Activated CD8-positive, alpha-beta memory T cell treated with anti-CD3 and anti-CD28 coated beads, Interleukin-2, amount 50 U/mL, for 48 hours (primary cell): ENCODE measurements around the gene METTL22.

ENCODE experiments used
- DNase-seq: peaks from one replicate; pipeline ENCODE4 v3.0.0-alpha.2; 2020

The METTL22 gene

DNA sequence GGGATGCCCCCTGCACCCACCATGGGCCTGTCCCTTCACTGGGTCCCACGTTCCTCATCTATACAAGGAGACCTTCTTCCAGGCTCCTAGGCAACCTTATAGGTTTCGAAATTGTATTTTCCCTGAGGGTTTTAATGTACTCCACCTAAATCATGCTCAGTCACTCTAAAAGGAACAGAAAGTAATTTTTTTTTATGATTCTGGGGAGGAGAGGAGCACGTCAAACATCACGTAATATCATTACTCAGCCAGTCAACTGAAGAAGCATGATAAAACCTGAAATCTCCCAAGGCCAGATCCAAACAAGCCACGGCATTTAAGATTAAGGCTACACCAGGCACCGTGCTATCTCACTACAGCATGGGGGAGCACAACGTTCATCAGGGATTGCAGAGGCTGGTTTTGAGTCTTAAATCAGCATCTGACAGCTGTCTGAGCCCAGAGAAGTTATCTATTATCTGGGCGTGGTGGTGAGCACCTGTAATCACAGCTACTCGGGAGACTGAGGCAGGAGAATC lies 27.3 kb upstream of the METTL22 start:
- DNase-seq, result no peak

DNA sequence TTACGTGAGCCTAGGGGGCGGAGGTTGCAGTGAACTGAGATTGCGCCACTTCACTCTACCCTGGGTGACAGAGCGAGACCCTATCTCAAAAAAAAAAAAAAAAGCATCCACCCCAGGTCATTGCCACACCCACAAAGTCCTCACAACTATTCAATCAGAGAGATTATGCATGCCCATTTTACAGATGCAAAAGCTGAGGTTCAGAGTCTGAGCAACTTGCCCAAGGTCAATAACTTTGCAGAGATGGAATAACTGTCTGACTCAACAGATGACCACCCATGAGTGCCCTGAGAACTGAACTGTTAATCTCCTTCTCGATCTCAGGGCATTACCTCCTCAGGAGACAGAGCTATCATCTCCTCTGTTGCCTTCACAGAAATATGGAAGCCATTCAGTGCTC lies 25.7 kb upstream of the METTL22 start:
- DNase-seq, result no peak

- DNase-seq, result no peak
Observed at GRCh38 chr16:8596581-8596980, 24.9 kb upstream of the METTL22 start.

DNA sequence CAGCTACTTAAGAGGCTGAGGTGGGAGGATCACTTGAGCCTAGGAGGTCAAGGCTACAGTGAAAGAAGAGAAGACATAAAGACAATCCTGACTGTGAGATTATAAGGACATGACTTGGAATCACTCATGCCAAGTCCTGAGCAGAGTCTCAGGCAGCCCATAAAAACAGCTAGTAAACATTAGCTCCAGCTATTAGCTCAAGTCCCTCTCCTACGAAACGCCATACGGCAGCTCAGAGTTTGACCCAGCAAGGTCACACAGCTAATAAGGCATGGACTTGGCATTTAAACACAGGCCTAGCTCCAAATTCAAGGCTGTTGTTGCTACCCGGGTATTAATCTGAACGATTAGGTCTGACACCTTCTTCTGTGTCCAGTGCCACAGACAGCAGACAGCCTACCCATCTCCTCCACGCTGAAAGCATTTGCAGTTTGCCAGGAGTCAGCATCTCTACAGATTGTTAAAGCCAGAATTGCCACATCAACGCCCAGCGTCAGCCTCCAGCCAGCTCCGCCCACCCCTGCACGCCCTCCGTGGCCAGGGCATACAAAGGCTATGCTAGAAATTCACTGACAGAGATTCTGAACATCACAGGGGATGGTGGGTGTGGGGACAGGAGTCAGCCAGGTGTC lies 21.2 kb upstream of the METTL22 start:
- DNase-seq, result no peak

DNA sequence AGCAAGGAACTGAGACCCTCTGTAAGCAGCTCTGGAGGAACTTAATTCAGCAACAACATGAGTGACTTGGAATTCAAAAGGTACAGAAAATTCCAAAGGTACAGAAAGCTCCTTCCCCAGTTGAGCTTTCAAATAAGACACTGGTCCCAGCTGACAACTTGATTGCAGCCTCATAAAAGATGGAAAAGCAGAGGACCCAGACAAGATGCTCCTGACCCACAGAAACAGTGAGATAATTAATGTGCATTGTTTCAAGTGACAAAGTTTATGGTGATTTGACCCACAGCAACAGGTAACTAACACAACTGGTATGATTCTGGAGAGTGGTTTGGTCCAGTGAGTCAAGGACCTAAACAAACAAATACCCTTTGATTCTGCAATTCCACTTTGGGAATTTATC lies 15.9 kb upstream of the METTL22 start:
- DNase-seq, result no peak

DNA sequence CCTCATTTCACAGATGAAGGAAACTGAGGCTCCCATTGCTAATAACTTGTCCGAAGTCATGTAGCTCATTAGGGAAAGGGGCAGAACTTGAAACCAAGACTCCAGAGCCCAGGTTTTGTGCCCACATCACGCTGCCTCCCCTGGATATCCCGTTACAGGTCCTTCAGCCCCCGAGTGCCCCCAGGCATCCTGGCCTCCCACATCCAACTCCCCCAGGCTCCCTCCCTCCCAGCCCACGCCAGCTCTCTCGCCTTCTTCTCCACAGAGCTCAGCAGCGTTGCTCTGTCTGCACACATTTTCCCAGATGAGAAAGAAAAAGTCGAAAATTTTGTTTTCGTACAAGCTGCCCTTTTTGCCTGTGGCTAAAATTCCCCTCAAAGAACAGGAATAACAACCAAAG lies 14.3 kb upstream of the METTL22 start:
- no peak for DNase-seq

GRCh38 chr16:8611122-8611521 lies 10.4 kb upstream of the METTL22 start:
- DNase-seq, result no peak

GRCh38 chr16:8611886-8612600 lies 9.5 kb upstream of the METTL22 start:
- DNase-seq, result no peak

DNA sequence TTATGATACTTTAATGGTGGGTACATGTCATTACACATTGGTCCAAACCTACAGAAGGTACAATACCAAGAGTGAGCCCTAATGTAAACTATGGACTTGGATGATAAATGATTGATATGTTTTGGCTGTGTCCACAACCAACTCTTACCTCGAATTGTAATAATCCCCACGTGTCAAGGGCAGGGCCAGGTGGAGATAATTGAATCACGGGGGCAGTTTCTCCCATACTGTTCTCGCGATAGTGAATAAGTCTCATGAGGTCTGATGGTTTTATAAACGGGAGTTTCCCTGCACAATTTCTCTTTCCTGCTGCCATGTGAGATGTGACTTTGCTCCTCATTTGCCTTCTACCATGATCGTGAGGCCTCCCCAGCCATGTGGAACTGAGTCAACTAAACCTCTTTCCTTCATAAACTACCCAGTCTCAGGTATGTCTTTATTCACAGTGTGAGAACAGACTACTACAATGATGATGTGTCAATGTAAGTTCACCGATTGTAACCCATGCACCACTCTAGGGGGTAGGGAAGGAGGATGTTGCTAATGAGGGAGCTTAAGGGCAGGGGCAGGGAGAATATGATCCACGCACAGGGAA lies 7.0 kb upstream of the METTL22 start:
- DNase-seq, result no peak

GRCh38 chr16:8619671-8620370 lies 1.7 kb upstream of the METTL22 start:
- no peak for DNase-seq

- DNase-seq, result no peak
Observed at GRCh38 chr16:8620535-8620934, 963 bp upstream of the METTL22 start.

DNA sequence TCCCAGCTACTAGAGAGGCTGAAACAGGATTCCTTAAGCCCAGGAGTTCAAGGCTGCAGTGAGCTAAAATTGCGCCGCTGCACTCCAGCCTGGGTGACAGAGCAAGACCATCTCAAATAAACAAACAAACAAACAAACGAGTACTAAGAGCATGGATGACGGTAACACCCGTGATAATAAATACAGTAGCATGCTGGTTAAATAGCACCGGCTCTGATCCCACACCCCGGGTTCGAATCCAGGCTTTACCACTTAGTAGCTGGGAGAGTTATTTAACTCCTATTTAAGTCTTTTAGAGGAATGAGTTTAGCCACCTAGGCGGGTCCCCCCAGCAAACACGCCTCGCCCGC lies 301 bp upstream of the METTL22 start:
- DNase-seq, result no peak

DNA sequence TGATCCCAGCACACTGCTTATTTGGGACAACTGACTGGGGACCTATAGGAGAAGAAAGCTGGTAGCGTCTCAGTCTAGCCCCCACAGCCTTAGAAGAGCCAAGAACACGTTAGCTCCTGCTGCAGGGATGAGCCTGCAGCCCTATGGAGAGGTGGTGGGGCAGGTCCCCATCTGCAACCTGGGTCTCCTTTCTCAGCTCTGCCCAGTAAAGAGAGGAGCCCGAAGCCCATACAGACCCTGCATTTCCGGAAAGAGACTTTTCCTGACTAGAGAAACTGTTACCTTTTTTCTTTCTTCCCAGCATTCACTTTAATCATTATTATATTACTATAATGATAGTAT lies 788 bp downstream of the METTL22 start:
- no peak for DNase-seq

DNA sequence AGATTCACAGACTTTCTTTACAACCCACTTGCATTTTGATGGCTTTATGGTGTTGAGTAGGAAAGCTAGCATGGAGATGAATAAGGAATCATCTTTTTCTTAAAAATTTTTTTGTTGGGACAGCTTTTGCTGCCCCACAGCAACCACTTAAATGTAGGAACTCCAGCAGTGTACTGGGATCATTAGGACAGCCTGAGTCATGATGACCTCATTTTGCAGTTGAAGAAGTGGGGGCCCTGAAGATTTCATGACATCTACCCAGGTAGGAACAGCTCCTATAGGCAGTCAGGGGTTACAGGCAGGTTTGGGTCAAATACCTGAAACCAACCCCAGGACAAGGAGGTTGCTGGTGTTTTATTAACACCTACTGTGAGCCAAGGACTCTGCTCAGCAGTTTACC lies 2.1 kb downstream of the METTL22 start:
- no peak for DNase-seq

DNA sequence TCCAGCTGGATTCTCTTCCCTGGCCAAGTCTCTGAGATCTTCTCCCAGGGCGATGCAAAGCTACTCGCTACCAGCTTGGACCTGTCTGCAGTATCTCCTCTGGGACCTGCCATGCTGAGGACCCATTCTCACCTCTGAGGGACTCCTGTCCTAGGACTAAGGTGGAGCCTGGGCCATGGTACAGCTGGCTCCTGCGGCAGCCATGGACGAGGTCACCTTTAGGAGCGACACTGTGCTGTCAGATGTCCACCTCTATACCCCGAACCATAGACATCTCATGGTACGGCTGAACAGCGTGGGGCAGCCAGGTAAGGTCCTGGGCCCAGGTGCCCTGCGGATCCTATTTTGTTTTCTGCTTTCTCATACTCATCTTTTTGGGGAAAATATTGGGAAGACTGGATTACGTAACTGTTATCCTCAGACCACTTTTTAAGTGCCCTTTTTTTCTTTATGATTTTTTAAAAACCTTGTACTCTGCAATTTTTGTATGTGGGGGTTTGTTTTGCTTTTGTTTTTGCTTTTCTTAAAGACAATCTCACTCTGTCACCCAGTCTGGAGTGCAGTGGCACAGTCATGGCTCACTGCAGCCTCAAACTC lies 4.1 kb downstream of the METTL22 start:
- DNase-seq, result no peak

DNA sequence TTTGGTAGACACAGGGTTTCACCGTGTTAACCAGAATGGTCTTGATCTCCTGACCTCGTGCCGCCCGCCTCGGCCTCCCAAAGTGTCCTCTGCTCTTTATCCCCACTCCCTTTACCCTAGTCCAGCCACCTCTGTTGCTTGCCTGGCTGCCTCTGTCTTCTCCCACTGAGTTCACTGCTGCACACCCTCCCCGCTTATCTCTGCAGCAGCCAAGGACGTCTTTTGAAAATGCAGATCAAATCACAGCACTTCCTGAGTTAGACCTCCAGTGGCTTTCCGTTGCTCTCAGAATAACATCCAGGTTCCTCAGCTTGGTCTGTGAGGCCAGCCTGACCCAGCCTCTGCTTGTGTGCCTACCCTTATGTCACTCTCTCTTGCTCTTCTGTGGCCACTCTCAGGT lies 5.4 kb downstream of the METTL22 start:
- DNase-seq, result no peak

GRCh38 chr16:8627456-8627855 lies 6.0 kb downstream of the METTL22 start:
- no peak for DNase-seq

DNA sequence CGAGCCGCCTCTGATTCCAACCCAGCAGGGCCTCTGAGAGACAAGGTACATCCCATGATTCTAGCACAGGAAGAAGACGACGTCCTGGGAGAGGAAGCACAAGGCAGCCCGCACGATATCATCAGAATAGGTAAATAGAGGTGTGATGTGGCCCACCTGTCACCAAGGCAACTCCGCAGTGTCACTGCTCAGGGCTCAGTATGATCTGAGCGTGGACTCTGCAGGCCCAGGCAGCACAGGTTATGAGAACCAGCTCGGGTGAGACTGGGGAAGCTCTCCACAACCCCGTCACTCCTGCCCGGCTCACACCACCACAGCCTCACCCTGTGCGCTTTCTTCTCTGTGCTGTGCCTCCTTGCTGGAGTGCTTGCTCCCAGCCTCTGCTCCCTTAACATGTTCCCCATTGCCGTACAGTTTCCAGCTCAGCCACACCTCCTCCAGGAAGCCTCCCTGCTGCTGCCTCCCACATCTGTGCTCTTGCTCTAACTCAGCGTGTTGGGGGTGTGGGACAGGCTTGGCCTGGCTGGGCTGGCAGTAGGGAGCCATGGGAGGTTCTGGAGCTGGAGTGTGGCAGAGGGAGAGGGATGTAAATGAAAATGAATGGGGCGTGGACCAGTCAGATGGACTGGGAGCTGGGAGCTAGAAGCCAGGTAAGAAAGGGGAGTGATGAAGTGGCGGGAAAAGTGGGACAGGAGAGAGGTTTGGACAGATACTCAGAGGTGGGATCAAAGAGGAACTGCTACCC lies 7.7 kb downstream of the METTL22 start:
- DNase-seq, result no peak

DNA sequence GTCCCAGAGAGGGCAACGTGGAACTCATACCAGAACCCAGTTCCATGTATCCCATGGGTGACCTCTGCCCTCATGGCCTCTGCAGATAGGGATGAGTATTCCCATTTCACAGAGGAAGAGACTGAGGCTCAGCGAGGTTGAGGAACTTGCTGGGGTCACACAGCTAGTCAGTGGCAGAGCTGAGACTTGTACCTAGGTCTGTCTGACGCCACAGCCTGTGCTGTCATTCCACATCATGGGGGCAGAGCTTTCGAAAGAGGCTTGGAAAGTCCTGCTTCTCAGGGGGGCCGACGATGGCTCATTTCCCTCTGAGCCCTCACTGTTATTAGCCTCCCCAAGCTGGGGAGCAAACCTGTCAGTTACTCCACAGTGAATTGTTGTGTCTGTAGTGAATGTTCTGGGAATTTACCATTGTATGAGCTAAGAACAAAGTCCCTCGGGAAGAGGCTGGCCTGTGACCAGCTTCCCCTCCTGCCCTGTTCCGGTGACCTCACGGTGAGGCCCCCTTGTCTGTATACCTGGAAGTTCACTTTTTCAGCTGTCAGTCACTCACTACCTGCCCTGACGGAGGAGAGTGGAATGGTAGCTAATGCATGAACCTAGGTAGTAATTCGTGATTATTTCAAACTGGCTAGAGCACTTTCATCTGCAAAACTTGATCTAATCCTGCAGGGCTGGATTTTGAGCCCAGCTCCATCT lies 8.9 kb downstream of the METTL22 start:
- no peak for DNase-seq

GRCh38 chr16:8631373-8631772 lies 9.9 kb downstream of the METTL22 start:
- DNase-seq, result no peak

DNA sequence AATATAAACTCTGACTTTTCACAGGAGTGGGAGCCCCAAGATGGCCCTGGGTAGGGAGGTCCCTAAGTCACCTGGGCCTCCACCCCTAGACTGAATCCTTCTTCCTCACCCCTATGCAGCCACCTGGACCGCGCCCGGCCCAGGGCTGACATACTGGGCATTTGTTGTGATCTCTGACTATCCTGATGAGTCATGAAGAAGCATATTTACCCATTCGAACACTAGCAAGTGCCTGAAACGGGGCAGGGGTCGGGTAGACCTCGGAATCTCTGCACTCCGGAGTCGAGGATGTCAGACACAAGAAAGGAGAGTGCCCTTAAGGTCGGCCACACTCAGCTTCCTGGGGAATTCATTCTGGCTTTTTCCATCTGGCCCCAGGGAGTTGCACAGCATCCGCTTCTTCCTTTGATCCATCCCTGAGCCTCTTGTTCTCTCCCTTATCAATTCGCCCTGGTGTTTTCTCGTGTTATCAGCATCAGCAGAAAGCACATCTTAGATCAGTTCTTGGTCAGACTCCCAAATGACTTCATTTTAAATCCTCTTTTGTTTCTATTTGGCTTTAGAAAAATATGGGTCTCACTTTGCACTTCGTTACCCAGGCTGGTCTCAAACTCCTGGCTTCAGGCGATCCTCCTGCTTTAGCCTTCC lies 10.4 kb downstream of the METTL22 start:
- DNase-seq, result no peak
